Measurements from ENCODE around the gene DHH.

The DHH gene

DNA sequence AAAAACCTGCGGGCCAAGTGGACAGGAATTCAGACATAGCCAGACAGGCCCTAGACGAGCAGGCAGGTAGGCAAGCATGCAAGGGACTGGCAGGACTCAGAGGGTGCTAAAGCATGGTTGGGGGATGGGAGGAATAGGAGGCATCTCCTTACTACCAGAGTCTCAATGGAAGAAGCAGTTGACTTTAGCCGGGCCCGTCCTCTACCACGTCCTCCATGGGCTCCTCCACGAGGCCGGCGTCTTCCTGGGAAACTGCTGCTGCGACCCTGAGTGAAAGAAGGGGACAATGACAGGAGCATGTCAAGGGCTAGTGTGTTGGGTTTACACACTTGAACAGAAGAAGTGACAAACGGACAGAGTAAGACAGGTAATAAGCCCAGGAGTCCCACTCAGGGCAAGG, 45.6 kb downstream of the DHH start:
- no peak for DNase-seq

DNA sequence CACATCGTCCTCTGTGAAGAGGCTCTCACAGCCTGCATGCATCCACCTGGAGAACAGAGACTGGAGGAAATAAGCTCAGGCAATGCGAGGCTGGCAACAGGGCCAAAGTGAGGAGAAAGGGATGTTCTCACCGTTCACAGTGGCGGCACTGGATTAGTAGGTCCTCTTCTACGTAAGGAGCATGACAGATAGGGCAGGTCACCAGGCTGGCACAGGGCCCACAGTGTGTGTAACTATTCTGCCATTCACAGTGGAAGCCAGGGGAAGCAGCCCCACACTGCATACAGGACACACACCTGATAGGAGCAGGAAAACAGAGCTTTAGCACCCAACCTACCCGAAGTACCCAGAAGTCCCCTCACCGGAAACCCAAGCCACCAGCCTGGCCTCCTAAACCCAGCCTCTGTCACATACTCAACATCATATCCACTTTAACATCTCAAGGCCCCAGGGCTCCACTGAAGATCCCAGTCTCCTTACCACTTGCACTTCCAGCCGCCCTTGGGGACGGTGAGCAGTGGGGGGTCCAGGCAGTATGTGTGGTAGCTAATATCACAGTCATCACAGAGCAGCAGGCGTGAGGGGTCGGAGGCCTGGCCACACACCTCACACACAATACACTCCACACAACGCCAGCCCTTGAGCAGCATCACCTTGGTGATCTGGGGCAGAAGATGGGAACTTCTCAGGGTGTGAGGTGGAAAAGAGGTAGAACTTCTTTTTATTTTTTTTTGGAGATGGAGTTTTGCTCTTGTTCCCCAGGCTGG, 48.3 kb downstream of the DHH start:
- no peak for DNase-seq

DNA sequence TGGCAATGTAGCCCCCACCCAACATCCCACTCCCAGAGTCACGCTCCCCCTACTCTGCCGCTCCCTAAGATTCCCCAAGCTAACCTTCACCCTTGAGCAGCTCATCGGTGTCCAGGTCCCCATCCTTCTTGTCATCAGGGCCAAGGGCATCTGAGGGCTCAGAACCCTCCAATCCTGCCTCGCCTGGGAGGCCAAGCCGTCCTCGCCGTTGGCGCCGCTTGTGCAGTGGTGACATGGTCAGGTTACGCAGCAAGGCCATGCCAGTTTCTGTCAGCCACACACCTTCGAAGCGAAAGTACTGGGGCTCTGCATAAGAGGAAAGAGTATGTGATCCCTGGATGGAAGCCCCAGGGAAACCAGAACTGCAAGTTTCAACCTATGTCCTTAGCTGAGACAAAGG, 49.9 kb downstream of the DHH start:
- DNase-seq = no peak

DNA sequence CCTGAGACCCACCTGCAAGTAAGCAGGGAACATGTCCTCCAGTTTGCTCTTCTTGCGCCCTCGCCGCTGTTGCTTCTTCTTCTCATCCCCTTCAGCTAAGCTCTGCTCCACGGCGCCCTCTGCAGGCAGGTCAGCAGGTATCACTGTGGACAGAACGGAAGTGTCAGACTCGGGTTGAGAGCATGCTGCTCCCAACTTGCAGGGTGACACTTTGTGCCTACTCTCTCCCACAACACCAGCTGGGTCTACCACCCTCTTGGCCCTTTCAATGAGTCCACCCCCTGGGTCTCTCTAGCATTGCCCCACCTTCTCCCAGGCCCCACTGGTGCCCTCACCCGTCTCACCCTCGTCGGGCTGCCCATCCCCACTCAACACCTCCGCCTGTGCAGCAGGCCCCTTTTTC, 50.7 kb downstream of the DHH start:
- no peak for DNase-seq

DNA sequence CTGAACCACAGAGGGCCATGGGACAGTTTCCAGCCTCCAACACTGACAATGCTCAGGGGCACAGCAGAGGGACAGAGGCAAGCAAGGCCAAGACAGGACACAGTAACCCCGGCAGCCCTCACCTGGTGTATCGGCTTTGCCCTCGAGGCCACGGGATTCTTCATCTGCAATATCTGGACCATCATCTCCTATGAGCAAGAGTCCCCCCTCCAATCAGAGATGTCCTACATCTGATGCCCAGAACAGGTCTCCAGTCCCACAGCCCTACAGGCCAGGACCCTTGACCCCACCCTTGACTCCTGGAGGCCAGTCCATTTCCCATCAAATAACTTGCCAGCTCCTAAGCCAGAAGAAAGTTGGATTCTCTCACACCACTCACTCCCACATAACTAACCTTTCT, 51.4 kb downstream of the DHH start:
- DNase-seq = no peak

DNA sequence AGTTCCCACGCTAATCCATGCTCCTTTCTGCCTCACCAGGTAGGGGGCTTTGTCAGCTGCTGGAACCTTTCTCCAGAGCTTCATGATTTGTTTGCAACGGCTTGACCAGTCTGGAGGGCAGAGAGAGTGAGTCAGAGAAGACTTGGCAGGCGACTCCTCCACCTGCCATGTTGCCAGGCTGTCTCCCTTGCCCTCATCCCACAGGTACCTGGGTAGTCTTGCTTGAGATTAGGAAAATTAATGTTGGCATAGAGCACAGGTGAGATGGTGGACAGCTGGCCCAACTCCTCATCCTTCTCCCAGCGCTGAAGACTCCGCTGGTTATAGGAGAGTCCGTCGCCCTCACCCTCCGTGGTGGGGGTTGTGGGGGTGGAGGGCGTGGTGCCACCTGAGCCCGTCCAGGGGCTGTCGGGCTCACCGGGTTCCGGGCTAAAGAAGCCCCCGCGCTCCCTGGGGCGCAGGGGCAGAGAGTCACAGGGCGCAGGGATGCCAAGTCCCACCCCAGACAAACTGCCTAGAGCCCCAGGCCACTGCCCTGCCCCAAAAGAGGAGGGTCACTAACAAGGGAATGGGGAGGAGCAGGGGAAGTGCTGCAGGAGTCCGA, 52.6 kb downstream of the DHH start:
- DNase-seq = no peak

DNA sequence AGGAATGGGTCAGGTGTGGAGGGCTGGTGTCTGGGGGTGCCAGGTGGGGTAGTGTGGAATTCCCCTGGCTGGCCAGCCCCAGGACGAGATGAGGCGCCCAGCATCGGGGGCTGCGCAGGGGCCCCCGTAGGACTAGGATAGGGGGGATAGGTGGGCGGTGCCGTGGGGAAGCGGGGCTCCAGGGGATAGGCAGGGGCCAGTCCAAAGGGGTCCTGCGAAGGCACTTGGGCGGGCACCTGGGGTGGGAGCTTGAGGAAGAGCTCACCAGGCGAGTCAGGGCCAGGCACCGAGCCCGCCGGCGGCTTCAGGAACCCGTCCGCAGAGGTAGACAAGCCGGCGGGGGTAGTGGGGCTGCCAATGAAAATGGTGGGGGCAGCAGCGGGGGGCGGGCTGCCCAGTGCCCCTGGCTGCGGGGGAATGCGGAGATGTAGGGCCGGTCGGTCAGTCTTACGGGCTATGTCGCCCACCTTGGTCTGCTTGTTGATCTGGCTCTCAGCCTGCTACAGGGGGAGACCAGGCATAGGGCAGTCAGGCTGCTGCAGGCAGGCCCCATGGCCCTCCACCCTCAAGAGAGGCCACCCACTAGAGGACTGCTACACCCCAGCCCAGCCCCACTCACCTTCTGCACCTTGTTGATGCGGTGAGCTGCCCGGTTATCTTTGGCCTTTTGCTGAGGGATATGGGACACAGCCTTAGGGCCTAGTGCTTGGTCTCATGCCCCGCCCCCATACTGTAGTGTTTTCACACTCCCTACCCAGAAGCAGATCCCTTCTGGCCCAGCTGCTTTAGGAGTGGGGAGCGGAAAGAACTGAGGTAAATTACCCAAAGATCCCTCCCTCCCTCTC, 53.3 kb downstream of the DHH start:
- no peak for DNase-seq

DNA sequence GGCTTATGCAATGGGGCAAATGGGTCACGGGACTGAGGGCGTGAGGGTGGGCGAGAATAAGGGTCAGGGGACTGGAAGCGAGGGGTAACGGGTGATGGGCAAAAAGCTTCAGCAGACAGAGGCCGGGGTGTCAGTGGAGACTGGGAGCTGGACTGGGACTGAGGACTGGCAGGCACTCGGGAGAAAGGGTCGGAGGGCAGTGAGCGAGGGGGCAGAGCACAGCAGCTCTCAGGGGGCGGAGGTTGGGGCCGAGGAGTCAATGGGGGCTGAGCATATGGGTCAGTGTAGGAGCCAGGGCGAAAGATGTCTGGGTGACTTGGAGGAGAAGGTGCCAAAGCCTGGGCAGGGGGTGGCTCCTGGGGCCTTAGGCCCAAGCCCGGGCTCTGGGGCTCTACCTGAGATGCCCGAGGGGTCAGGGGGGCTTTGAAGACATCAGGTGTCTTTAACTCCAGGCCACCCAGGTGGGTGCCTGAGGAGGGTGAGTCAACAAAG, 54.2 kb downstream of the DHH start:
- DNase-seq = no peak

DNA sequence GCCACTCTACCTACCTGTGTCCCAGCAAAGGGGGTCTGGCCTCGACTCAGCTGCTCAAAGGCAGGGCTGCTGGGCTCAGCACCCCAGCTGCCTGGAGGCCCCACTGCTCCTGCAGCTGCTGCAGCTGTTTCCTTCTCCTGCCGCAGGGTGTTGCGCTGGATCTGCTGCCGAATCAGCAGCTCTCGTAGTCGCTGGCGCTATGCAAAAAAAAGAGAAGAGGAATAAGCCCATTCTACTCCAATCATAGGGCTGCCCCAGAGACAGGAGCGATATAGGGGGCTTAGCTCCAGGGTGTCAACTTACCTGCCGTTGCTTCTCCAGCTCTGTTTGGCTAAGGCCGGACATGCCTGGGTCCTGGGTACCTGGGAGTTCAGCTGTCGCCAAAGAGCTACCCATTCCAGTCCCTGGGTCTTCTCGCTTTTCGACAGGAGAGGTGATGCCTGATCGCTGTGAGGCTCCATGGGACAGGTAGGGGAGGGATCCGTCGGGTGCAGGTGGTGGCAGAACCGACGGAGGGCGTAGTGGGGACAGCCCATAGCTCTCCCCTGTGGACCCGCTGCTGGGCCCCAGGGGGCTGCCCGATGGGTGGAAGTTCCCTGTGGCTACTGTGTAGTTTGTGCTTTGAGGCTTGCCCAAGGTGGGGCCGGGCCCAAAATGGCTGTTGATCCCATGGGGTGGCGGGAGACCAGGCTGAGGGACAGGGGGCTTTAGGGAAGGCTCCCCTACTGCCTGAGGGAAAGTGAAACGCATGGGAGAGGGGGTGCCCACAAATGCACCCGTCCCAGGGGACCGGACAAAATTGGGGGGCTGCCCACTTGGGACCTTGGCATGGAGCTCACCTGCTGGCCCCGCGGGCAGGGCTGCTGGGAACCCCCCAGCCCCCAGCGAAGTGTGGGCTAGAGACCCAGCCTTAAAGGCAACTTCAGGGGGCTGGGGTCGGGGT, 54.9 kb downstream of the DHH start:
- no peak for DNase-seq

DNA sequence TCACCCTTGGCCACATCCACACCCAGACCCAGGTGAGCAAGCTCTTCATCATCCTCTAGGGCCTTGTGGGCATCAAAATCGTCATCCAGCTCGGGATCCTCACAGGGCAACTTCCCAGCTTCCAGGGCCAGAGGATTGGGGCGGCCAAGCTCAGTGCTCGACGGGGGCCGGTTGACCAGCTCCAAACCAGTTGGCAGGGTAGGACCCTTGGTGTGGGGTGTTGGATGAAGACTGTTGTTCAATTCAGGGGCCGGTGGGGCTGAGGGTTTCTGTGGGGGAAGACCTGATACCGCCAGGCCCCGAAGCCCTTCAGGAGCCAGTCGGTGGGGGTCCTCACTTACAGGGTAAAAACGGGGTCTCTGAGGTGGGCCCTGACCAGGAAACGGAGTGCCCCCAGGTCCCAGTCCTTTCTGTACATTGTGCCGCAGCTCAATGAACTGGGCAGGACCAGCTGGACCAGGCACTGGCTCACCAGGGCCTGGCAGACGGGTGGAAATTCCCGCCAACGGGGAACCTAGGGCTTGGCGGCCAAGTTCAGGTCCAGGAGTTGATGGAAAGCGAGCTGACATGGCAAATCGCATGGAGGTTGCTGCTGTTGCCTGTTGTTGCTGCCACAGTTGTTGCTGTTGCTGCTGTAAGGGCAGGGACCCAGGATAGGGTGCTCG, 56.2 kb downstream of the DHH start:
- DNase-seq = no peak

DNA sequence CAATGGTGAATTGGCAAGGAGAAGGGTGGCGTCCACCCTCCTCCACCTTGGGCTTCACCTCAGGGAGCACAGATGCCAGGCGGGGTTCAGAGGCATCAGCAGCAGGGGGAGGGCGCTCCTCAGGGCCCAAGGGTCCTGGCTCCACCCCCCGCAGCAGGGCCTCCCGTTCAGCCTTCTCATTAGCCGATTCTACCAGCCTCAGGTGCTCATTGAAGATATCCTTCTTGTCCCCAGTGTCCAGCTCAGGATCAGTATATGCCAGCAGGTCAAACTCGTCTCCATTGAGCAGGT, 56.7 kb downstream of the DHH start:
- DNase-seq = no peak

DNA sequence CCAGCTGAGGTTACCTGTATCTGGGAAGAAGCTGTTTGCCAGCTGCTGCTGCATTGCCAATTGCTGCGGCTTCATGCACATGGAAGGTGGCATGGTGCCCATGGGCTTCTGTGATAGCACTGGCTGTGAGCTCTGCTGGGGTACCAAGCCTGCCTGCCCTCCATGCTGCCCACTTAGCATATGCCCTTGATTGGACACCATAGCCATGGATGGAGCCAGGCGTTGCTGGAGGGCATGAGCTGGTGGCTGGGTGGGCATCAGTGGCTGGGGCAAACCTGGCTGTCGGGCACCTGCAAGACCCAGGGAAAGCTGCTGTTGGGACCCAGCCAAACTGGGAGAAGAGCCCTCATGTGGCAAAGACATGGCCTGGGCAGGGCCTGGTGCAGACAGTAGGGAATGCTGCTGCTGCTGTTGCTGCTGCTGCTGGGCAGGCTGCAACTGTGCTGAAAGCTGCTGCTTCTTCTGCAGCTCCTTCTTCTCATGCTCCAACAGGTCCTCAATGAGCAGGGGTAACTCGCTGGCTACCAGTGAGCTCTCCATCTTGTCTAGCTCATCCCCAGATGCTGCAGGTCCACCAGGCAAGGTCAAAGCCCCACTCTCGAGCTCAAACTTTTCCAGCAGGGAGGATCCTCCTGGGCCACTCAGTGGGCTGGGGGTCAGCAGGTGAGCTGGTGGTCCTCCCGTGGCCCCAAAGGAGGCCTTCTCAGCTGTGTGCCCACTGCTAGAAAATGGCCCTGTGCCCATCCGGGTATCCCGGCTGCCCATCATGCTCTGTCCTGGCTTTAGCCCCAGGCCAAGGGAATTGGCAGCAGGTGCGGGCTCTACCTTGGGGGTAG, 57.3 kb downstream of the DHH start:
- no peak for DNase-seq
